Activated CD4-positive, alpha-beta T cell treated with anti-CD3 and anti-CD28 coated beads, Interleukin-2, amount 10 ng/mL, durations not matched to agents 7 days and 5 days (primary cell): ENCODE data around the gene CHL1. TPM values are rescaled to one million over a fixed set of nuclear protein-coding genes. Genes with fewer than 3 reads are reported as not detected.

Experiments
- CTCF ChIA-PET: fragments of 350-600 bp; sonication (Branson Sonifier 250); formaldehyde crosslinking; loops from one replicate; lab custom pipeline; 2021; ENCODE audit warnings: antibody characterized with exemption; lab: Charles Lee
- POLR2A ChIA-PET: fragments of 350-600 bp; sonication (Branson Sonifier 250); formaldehyde crosslinking; loops from one replicate; lab custom pipeline; 2021; ENCODE audit warnings: antibody characterized with exemption; lab: Charles Lee
- DNase-seq: peaks from one replicate; pipeline ENCODE4 v3.0.0-alpha.2; 2020
- H3K27ac Mint-ChIP-seq: one replicate; pipeline ENCODE4 v1.8.0; 2021; ENCODE audit warnings: mild to moderate bottlenecking, moderate library complexity, mixed read lengths
- H3K27me3 Mint-ChIP-seq: one replicate; pipeline ENCODE4 v1.8.0; 2021; ENCODE audit warnings: mixed read lengths
- H3K36me3 Mint-ChIP-seq: one replicate; pipeline ENCODE4 v1.8.0; 2021; ENCODE audit warnings: low read depth, mixed read lengths
- H3K4me1 Mint-ChIP-seq: one replicate; pipeline ENCODE4 v1.8.0; 2021; ENCODE audit warnings: mixed read lengths
- H3K4me3 Mint-ChIP-seq: one replicate; pipeline ENCODE4 v1.8.0; 2021; ENCODE audit warnings: mild to moderate bottlenecking, moderate library complexity, mixed read lengths
- H3K9me3 Mint-ChIP-seq: one replicate; pipeline ENCODE4 v1.8.0; 2021; ENCODE audit warnings: mixed read lengths
- total RNA-seq, 2 experiments: library from RNA; stranded (reverse); gene quantifications; one replicate each; pipeline ENCODE4 v1.2.3, GENCODE V29; 2021

CHL1 gene, protein sequence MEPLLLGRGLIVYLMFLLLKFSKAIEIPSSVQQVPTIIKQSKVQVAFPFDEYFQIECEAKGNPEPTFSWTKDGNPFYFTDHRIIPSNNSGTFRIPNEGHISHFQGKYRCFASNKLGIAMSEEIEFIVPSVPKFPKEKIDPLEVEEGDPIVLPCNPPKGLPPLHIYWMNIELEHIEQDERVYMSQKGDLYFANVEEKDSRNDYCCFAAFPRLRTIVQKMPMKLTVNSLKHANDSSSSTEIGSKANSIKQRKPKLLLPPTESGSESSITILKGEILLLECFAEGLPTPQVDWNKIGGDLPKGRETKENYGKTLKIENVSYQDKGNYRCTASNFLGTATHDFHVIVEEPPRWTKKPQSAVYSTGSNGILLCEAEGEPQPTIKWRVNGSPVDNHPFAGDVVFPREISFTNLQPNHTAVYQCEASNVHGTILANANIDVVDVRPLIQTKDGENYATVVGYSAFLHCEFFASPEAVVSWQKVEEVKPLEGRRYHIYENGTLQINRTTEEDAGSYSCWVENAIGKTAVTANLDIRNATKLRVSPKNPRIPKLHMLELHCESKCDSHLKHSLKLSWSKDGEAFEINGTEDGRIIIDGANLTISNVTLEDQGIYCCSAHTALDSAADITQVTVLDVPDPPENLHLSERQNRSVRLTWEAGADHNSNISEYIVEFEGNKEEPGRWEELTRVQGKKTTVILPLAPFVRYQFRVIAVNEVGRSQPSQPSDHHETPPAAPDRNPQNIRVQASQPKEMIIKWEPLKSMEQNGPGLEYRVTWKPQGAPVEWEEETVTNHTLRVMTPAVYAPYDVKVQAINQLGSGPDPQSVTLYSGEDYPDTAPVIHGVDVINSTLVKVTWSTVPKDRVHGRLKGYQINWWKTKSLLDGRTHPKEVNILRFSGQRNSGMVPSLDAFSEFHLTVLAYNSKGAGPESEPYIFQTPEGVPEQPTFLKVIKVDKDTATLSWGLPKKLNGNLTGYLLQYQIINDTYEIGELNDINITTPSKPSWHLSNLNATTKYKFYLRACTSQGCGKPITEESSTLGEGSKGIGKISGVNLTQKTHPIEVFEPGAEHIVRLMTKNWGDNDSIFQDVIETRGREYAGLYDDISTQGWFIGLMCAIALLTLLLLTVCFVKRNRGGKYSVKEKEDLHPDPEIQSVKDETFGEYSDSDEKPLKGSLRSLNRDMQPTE (N-terminal part only)
- not detected for total RNA-seq

DNA sequence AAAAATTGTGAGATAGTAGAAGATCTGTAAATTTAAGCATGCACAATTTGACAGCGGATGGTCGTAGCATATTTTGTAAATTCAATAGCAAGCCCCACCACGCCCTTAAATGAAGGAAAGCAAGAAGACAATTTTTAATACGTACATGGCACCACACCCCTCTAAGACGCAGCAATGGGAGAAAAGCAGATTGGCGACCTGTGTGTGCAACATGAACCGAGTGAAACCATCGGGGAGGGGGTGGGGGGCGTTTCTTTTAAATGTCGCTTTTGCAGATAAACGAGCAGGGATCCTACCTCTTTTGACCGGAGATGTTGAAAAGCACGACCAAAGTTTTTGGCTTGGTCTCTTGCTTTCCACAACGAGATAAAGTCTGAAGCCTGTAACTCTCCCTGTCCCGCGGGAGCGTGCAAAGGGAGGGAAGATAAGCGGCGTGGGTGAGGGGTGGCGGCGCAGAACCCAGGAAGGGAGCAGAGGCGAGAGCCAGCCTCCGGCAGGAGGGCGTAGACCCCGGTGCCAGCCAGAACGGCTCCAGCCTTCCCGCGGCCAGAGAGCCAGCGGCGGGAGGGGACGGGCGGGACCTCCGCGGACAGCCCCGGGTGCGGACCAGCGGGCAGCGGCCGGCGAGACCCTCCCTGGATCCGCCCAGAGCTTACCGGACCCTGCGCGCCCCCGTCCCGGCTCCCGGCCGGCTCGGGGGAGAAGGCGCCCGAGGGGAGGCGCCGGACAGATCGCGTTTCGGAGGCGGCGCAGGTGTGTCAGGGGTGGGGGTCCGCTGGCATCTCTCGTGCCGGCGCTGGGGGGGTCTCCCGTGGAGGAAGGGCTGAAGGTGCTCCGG is at the start of gene CHL1:
Gene CHL1 (plus strand): TSS at position 453 of the 838 bp plus-strand sequence. CDS start 123,014 bp downstream, outside the sequence.
- Mint-ChIP-seq H3K4me1 (peaks cover 3% of the 10 kb centered on the region), H3K27me3 (peaks cover 20% of the 10 kb centered on the region), H3K9me3 (peaks cover 2% of the 10 kb centered on the region), H3K4me3 (no peak within 1 kb of the TSS), H3K36me3 (peaks cover 3% of the 10 kb centered on the region), H3K27ac (no peak within 1 kb of the TSS)
- DNase-seq, result no peak
- POLR2A ChIA-PET, result no interaction called here
- CTCF ChIA-PET, result interaction anchor here (0.6 kb wide), 1 partner anchor 253 kb away, joined by 3 read pairs; no protein-coding TSS in a partner anchor

DNA sequence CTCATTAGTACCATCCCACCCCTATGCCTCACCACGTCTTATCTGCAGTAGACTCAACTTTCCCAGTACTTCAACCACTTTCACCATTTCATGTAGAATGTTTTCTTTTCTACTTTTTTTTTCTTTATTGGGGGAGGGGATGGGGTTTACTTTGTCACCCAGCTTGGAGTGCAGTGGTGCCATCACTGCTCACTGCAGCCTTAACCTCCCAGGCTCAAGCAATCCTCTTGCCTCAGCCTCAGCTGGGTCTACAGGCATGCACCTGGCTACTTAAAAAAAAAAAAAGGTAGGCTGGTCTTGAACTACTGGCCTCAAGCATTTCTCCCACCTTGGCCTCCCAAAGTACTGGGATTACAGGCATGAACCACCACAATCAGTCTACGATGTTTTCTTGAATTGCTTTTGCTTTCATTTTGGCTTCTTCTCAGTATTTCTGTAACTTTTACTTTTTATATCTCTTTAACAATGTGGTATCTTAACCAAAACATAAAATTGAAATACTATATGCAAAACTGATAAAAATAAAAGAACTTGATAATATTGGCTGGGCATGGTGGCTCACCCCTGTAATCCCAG is 44.9 kb upstream of the CHL1 start:
- no peaks in the 10 kb centered on the region for H3K27me3 Mint-ChIP-seq
- no peak overlapping the region for H3K27ac Mint-ChIP-seq
- DNase-seq, result no peak
- no peak overlapping the region for H3K4me3 Mint-ChIP-seq
- CTCF ChIA-PET, result no interaction called here
- H3K36me3 Mint-ChIP-seq, result no peaks in the 10 kb centered on the region
- H3K9me3 Mint-ChIP-seq, result no peaks in the 10 kb centered on the region
- POLR2A ChIA-PET, result no interaction called here
- no peaks in the 10 kb centered on the region for H3K4me1 Mint-ChIP-seq

DNA sequence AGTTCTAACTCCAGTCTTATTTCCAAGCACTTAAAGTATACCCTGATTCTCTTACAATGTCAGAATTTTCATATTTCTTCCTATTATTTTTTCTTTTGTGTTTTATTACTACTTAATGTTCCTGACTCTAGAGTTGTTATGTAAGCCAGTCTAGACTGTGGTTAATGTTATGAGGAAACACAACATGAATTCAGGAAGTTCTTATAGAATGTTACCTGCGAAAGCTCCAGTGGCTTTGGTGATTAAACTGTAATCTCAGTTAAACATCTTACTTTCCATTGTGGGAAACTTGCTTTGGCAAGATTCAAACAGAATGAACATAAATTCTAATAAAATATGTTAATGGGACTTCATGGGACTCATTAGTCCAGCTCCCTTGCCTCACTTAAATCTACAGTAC is 36.6 kb upstream of the CHL1 start:
- Mint-ChIP-seq H3K4me1 (no peaks in the 10 kb centered on the region), H3K36me3 (no peaks in the 10 kb centered on the region), H3K27me3 (no peaks in the 10 kb centered on the region), H3K9me3 (no peaks in the 10 kb centered on the region), H3K4me3 (no peak overlapping the region), H3K27ac (no peak overlapping the region)
- ChIA-PET CTCF (no interaction called here), POLR2A (no interaction called here)
- no peak for DNase-seq

DNA sequence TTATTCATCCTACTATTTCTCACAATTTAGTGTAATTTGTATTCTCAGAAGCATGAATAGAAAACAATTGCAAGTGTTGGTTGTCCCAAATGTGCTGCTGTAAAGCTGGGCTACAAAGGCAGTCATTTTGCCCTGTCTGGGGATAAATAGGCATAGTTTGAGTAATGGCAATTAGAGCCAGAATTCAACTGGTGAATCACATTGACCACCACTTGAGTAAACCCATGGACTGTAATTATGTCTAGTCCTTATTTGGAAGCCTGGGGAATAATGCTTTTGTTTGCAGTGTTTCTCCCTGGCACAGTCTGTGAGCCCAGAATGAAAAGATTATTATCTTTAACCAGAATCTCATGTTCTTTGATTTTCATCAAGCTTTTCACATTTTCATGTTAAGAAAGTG is 30.5 kb upstream of the CHL1 start:
- H3K27ac Mint-ChIP-seq, result no peak overlapping the region
- POLR2A ChIA-PET, result no interaction called here

DNA sequence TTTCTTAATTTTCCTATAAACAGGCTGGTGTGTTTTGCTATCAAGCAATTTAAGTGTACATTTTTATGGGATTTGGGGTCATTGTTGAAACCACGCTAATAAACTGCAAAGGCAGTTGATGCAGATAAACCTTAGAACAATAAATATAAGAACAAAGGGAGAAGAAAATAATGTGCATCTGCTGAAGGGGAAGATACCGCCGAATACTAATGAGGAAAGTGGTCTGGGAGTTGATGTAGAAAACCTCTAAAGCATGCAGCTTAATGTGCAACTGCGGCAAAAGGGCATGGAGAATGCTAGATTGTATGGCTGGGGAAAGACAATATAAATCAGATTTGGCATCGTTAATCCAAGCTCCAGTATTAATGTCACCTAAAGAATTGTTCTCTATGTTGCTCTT is 29.8 kb upstream of the CHL1 start:
- Mint-ChIP-seq H3K27me3 (no peaks in the 10 kb centered on the region), H3K4me1 (no peaks in the 10 kb centered on the region), H3K36me3 (no peaks in the 10 kb centered on the region), H3K27ac (no peak overlapping the region), H3K4me3 (no peak overlapping the region), H3K9me3 (no peaks in the 10 kb centered on the region)
- DNase-seq, result no peak
- CTCF ChIA-PET, result no interaction called here
- POLR2A ChIA-PET, result no interaction called here

More for the DNA sequence above, 30.5 kb upstream of the CHL1 start:
- CTCF ChIA-PET, result no interaction called here
- Mint-ChIP-seq H3K36me3 (no peaks in the 10 kb centered on the region), H3K9me3 (no peaks in the 10 kb centered on the region), H3K4me3 (no peak overlapping the region), H3K4me1 (no peaks in the 10 kb centered on the region), H3K27me3 (no peaks in the 10 kb centered on the region)
- DNase-seq, result no peak

DNA sequence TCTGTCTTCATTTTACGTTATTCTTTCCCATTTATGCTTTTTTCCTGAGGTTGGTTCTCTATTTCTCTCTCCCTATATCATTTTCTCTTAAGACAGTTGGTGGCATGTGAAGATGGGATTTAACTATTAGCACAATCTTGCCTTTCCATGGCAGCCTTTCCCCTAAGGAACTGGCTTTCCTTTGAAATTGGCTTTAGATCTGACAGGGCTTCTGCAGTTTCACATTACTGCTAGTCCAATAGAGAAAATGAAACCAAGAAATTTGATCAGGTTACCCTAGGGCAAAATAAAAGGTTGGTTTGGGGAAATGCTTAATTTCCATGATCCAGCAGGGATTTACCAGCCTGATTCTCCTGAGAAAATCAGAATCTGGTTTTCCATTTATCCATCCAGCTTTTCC is 22.7 kb upstream of the CHL1 start:
- CTCF ChIA-PET, result no interaction called here

DNA sequence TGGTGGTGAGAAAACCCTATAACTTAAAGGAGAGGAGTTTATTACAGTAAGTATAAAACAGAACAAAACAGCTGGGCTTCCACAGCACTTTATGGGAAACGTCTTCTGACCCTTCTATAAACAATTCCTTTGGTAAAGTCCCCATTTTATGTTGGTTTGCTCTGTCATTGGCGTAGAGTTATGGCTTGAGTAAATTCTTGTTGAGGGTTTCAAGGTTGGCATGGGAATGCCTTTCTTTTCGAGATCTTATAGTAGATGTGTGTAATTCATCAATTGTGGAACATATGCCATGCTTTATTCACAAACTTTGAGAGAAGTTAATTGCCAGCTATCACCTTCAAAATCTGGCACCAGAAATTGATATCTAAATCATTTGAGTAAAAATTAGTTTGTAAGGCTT is 11.6 kb upstream of the CHL1 start:
- no peak for DNase-seq
- Mint-ChIP-seq H3K9me3 (no peaks in the 10 kb centered on the region), H3K36me3 (no peaks in the 10 kb centered on the region), H3K4me3 (no peak overlapping the region), H3K27ac (no peak overlapping the region), H3K27me3 (no peaks in the 10 kb centered on the region), H3K4me1 (no peaks in the 10 kb centered on the region)
- POLR2A ChIA-PET, result no interaction called here
- CTCF ChIA-PET, result no interaction called here

More for the DNA sequence above, 22.7 kb upstream of the CHL1 start:
- no peaks in the 10 kb centered on the region for H3K4me1 Mint-ChIP-seq
- H3K9me3 Mint-ChIP-seq, result no peaks in the 10 kb centered on the region
- POLR2A ChIA-PET, result no interaction called here
- no peak for DNase-seq
- no peaks in the 10 kb centered on the region for H3K36me3 Mint-ChIP-seq
- H3K27ac Mint-ChIP-seq, result no peak overlapping the region
- H3K27me3 Mint-ChIP-seq, result no peaks in the 10 kb centered on the region
- no peak overlapping the region for H3K4me3 Mint-ChIP-seq

DNA sequence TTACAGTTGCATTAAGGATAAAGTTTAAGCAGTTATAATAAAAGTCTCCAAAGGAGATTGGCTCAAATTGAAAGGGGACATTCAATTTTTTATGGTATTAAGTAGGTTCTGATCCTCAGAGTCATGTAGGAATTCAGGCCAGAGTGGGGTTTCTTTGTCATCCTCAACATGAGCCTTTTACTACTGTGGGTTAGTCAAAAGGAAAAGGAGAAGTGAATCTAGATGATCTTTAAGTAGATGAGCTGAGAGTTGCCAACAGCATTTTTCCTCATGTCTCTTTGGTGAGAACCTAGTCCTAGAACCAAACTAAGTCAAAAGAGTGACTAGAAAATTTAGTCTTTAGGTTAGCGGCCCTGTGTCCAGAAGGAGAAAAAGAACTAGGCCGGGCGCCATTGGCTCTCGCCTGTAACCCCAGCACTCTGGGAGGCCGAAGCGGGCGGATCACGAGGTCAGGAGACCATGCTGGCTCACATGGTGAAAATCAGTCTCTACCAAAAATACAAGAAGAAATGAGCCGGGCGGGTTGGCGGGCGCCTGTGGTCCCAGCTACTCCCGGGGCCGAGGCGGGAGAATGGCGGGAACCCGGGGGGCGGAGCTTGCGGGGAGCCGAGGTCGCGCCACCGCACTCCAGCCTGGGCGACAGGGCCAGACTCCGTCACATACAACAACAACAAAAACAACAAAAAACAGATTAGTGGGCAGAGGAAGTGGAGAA is 4.2 kb upstream of the CHL1 start:
- no peak overlapping the region for H3K4me3 Mint-ChIP-seq
- peaks cover 3% of the 10 kb centered on the region for H3K4me1 Mint-ChIP-seq
- CTCF ChIA-PET, result no interaction called here
- no peak for DNase-seq
- H3K27me3 Mint-ChIP-seq, result peaks cover 16% of the 10 kb centered on the region
- POLR2A ChIA-PET, result no interaction called here
- H3K36me3 Mint-ChIP-seq, result peaks cover 3% of the 10 kb centered on the region
- H3K27ac Mint-ChIP-seq, result no peak overlapping the region
- peaks cover 2% of the 10 kb centered on the region for H3K9me3 Mint-ChIP-seq

DNA sequence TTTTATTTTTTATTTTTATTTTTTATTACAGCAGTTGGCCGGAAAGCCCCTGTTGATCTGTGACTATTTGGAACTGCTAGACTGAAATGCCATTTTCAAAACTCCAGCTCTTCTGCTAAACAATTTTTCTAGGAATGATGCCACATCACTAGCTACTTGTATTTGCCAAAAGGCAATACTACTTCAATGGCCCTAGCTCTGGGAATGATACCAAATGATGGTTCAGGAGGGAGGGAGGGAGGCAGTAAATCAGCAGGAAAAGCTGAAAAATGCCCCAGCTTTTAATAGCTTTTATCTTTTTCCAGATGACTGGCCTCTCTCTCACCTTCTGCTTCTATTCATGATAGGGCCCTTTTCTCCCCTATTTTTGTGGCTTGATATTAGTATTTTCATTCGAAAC is 2.6 kb upstream of the CHL1 start:
- DNase-seq, result no peak
- H3K4me1 Mint-ChIP-seq, result peaks cover 3% of the 10 kb centered on the region
- ChIA-PET POLR2A (no interaction called here), CTCF (no interaction called here)
- no peak overlapping the region for H3K27ac Mint-ChIP-seq
- H3K27me3 Mint-ChIP-seq, result peaks cover 20% of the 10 kb centered on the region
- H3K4me3 Mint-ChIP-seq, result no peak overlapping the region
- H3K9me3 Mint-ChIP-seq, result peaks cover 2% of the 10 kb centered on the region
- peaks cover 3% of the 10 kb centered on the region for H3K36me3 Mint-ChIP-seq

DNA sequence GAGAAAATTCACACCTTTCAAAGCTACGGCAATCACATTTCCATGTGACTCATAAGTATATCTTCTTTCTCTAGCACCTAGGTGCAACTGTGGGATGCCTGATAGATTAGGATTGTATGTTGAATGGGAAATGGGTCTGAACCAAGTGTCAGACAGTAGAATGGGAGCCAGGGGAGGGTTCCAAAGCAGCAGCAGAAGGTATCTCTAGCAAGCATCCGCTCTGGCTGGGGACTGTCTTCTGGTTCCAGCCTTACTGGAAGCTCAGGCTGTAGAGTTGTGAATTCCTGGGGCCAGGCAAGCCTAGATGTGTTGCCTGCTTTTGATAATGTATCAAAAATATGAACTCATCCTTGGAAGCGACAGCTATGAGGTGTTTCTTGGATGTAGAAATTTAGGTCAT is 2.1 kb upstream of the CHL1 start:
- Mint-ChIP-seq H3K27ac (no peak overlapping the region), H3K9me3 (peaks cover 2% of the 10 kb centered on the region), H3K36me3 (peaks cover 3% of the 10 kb centered on the region), H3K4me3 (no peak overlapping the region), H3K27me3 (peaks cover 20% of the 10 kb centered on the region), H3K4me1 (peaks cover 3% of the 10 kb centered on the region)
- no peak for DNase-seq
- ChIA-PET CTCF (interaction anchor here (1.1 kb wide), 1 partner anchor 10 kb away, joined by 3 read pairs; no protein-coding TSS in a partner anchor), POLR2A (no interaction called here)

DNA sequence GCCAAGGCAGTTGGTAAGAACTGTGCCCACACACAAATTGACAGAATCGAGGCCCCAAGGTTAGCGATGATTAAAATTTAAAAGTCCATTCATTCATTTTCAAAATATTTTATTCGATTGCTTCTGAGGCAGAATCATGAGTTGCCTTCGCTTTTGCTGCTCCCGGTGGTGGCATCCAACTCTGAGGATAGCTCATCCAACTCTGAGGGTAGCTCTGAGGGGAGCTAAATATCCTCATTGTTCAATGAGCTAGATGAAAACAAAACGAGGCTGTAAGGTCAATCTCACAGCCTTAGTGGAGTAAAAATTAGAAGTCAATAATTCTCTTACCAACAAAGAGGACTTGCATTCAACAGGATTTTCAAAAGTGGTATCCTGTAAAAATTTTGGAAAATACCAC is 897 bp upstream of the CHL1 start:
- DNase-seq, result no peak
- Mint-ChIP-seq H3K4me3 (no peak overlapping the region), H3K4me1 (peaks cover 3% of the 10 kb centered on the region), H3K36me3 (peaks cover 3% of the 10 kb centered on the region), H3K27me3 (peaks cover 20% of the 10 kb centered on the region), H3K27ac (no peak overlapping the region), H3K9me3 (peaks cover 2% of the 10 kb centered on the region)
- ChIA-PET CTCF (interaction anchor here (0.6 kb wide), 1 partner anchor 254 kb away, joined by 3 read pairs; no protein-coding TSS in a partner anchor), POLR2A (no interaction called here)
